Spleen (tissue), 7 donors: ENCODE measurements around the gene CSMD2.

Experiments
- CTCF ChIP-seq, 11 experiments: fragments of 200-600 bp in 7 of 11; fragments of 450-650 bp in 4 of 11; sonication (generic) in 4 of 11; IDR thresholded peaks in 8 of 11; conservative IDR thresholded peaks in 3 of 11; 1 replicate in 7 of 11; 2 replicates in 4 of 11; pipeline versions ENCODE4 v1.4.0 to v1.8.0; 2016 to 2021; ENCODE audit warnings: antibody characterized with exemption in 11 of 11, inconsistent platforms in 4 of 11, mild to moderate bottlenecking in 1 of 11
- POLR2A ChIP-seq, 3 donors: fragments of 450-650 bp; IDR thresholded peaks; one replicate each; pipeline ENCODE4 v1.5.1; 2017; ENCODE audit warnings: antibody characterized with exemption in 3 of 3, mild to moderate bottlenecking in 1 of 3
- POLR2AphosphoS5 ChIP-seq, 3 donors: sonication (generic); formaldehyde crosslinking; IDR thresholded peaks; one replicate each; pipeline ENCODE4 v1.5.1; 2017; ENCODE audit warnings: antibody characterized with exemption in 3 of 3
- donor health status: DM: no; HTN: no; CAD: no; lungs with moderate emphysema.
- donor health status: DM: no; HTN: no; CAD: no.
- donor health status: DM: no; HTN: no; CAD: no.

DNA sequence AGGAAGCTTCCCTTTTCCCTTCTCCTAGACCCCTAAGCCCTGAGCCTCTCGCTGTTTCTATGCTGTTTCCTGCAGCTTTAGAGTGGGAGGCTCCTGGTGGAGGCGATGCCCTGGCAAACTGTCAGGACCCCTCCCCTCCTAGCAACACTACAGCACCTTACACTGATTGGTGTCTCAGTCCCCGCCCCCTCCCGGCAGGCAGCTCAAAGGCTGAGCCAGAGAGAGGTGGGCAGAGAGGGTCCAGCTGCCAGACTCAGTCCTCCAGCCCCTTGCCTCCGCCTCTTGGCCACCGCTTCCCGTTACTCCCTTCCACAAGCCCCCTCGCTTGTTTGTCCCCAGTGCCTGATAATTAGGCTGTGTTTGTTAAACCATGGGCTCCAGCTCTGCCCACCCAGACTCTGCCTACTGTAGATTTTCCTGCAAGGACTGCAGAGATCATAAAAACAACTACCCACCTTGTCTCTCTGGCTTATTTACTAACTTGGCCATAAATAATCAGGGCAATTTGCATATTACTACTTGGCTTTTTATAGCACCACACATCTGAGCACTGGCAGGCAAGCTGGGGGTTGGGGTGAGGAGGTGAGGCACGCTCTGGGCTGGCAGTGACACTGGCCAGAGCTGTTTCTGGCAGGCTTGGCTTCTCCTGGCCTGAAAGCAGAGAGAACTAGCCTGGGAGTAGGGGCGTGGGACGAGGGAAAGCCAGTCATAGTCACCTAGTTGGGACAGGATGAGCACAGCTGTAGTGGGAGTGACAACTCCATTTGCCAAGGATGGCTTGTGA is 107.5 kb downstream of the CSMD2 start:
- TF ChIP-seq POLR2A (IDR thresholded peaks at IDR 0.05) (no peak), POLR2AphosphoS5 (IDR thresholded peaks at IDR 0.05) (no peak), CTCF (IDR thresholded peaks at IDR 0.05 in 8 of 11, conservative IDR thresholded peaks at IDR 0.05 in 3 of 11) (no peak)
